Transverse colon (tissue), 3 donors: Measurements from ENCODE around the gene KCNQ2.

Experiments used
- POLR2A ChIP-seq: fragments of 450-650 bp; IDR thresholded peaks from one replicate; pipeline ENCODE4 v1.6.1; 2016; ENCODE audit warnings: antibody characterized with exemption, mild to moderate bottlenecking, moderate library complexity
- TF ChIP-seq, protein P1 (sequence below), 5 experiments: fragments of 200-600 bp in 3 of 5; fragments of 450-650 bp in 2 of 5; sonication (generic) in 3 of 5; IDR thresholded peaks; 1 replicate in 2 of 5; 2 replicates in 3 of 5; pipeline ENCODE4 v1.5.1; 2016 to 2017; ENCODE audit warnings: antibody characterized with exemption in 5 of 5, inconsistent platforms in 3 of 5, mild to moderate bottlenecking in 2 of 5, moderate library complexity in 1 of 5

DNA sequence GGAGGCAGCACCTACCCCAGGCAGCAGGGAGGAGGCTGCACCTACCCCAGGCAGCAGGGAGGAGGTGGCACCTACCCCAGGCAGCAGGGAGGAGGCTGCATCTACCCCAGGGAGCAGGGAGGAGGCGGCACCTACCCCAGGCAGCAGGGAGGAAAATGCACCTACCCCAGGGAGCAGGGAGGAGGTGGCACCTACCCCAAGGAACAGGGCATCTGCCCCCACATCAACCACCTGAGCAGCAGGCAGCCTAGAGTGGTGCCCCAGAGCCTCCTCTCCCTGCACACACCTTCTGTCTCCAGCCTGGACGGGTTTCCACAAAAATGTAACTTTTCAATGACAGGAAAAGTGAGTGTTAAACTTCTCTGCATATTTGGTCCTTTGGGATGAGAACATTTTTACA, 10.2 kb downstream of the KCNQ2 start:
- no peak for TF ChIP-seq POLR2A
- TF ChIP-seq, protein P1, sequence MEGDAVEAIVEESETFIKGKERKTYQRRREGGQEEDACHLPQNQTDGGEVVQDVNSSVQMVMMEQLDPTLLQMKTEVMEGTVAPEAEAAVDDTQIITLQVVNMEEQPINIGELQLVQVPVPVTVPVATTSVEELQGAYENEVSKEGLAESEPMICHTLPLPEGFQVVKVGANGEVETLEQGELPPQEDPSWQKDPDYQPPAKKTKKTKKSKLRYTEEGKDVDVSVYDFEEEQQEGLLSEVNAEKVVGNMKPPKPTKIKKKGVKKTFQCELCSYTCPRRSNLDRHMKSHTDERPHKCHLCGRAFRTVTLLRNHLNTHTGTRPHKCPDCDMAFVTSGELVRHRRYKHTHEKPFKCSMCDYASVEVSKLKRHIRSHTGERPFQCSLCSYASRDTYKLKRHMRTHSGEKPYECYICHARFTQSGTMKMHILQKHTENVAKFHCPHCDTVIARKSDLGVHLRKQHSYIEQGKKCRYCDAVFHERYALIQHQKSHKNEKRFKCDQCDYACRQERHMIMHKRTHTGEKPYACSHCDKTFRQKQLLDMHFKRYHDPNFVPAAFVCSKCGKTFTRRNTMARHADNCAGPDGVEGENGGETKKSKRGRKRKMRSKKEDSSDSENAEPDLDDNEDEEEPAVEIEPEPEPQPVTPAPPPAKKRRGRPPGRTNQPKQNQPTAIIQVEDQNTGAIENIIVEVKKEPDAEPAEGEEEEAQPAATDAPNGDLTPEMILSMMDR (IDR thresholded peaks at IDR 0.05): no peak
